GM21737 (cell line): Measurements from ENCODE around the gene MT1G.
"Not testable (repeated sequence)": the region's sequence is repeated elsewhere in the genome, so short reads cannot be mapped to it uniquely, and the experiment has no call there.

Experiments used
- ATAC-seq: cut with Tn5 transposase; IDR thresholded peaks from one replicate; pipeline ENCODE4 v1.9.1; 2021; ENCODE audit warnings: mild to moderate bottlenecking, moderate library complexity; ENCODE audit not compliant: unreplicated experiment

Gene MT1G

DNA sequence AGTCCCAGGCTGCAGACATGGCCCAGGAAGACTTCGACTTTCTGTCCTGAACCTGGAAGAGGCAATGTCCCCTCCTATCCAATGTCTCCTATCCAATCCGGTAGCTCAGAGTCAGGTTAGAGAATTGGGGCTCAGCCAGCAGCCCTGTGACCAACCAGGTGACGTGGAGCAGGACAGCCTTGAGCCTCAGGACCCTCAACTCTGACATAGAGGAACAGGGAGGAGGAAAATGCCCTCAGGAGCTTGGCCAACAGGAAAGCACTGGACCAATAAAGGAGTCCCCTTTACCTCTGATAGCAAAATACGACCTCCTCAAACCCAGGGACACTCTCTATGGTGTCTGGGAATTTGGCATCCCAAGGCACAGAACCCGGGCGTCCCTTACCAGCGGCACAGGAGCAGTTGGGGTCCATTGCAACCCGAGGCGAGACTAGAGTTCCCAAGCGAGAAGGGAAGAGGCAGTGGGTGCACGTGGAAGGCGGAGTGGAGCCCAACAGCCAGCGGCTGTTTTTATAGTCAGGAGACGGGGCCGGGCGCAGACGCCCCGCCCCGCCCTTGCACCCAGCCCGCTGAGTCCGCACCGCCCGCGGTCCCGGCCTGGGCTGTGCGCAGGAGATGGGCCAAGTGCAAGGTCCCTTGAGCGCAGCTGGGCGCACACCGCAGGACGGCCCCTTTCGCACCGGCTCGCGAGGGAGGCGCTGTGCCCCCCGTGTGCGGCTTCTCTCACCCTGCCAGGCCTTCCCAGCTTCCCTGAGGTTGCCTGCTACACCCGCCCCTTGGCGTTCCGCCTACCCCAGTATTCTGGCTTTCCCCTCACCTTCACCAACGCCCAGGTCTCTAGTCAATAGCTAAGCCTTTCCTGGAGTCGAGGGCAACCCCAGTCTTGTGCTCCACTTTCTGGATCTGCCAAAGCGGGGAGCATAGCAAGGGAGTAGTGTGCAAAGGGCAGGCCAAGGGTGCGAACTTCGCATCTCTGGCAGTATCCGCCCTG lies at the start of gene MT1G:
Gene MT1G, minus strand, starts transcription at position 485 of the 991 bp plus-strand sequence. Its CDS starts 72 bp downstream, at position 413.
- ATAC-seq: no peak

DNA sequence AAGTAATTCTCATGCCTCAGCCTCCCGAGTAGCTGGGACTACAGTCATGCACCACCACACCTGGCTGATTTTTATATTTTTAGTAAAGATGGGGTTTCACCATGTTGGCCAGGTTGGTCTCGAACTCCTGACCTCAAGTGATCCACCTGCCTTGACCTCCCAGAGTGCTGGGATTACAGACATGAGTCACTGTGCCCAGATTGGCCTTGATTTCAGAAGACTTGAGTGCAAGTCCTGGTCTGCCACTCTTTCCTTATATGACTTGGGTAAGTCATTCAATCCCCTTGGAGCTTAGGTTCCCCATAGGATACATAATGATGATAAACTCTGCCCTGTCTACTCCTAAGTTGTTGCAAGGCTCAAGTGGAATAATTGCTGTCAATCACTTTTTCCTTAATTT lies 49.7 kb upstream of the MT1G start:
- not testable (repeated sequence) for ATAC-seq

- ATAC-seq: no peak
These were observed 48.9 kb upstream of the MT1G start for GRCh38 chr16:56716761-56717160.

GRCh38 chr16:56715126-56715525 lies 47.3 kb upstream of the MT1G start:
- no peak for ATAC-seq

GRCh38 chr16:56713794-56714193 lies 45.9 kb upstream of the MT1G start:
- ATAC-seq: no peak

GRCh38 chr16:56711862-56712261 lies 44.0 kb upstream of the MT1G start:
- no peak for ATAC-seq

GRCh38 chr16:56710181-56710737 lies 42.4 kb upstream of the MT1G start:
- no peak for ATAC-seq

- no peak for ATAC-seq
These were observed 41.7 kb upstream of the MT1G start for GRCh38 chr16:56709443-56710040.

GRCh38 chr16:56708525-56709442 lies 40.9 kb upstream of the MT1G start:
- ATAC-seq: no peak

- ATAC-seq: no peak
These were observed 35.0 kb upstream of the MT1G start for GRCh38 chr16:56702836-56703235.

DNA sequence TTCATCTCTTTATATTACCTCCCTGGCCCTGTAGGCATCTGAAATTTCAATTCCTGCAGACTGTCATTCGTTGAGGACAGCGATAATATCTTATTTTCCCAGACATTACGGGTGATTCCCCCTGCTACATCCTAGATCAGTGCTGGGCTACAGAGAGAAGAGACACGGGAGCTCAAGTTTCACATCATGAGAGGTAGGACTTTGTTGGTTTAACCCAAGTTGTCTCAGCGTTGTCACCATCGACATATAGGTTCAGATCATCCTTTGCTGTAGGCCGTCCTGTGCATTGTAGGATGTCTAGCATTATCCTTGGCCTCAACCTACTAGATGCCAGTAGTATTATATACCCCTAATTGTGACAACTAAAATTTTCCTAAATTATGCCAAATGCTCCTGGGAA lies 33.7 kb upstream of the MT1G start:
- no peak for ATAC-seq

- ATAC-seq: no peak
These were observed 32.8 kb upstream of the MT1G start for GRCh38 chr16:56700631-56701030.

DNA sequence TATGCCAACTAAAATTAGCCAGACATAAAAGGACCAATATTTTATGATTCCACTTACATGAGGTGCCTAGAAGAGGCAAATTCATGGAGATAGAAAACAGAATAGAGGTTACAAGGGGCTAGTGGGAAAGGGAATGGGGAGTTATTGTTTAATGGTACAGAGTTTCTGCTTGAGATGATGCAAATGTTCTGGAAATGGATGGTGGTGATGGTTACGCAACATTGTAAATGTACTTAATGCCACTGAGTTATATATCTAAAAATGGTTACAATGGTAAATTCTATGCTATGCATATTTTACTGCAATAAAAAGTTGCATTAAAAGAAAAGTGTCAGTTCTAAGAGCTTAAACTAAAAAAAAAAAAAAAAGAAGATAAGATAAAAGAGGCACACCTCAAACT lies 32.3 kb upstream of the MT1G start:
- ATAC-seq: no peak

GRCh38 chr16:56697456-56698155 lies 29.7 kb upstream of the MT1G start:
- ATAC-seq: no peak

DNA sequence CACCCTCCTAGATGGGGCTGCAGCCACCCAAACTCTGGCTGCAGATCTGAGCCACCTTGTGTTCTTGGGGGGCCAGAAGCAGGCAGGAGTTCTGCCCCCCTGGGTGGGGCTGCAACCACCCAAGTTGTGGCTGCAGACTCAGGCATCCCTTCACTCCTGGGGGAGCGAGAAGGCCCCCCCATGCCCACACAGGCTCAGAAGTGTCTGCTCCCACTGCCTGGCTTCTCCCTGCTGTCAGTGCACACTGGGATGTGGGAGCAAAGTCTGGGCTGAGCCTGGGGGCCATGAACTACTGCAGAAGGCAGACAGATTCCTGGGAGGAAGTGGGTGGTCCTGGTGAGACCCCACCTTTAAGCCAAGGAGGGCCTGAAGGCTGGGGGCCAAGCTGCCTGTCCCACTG lies 27.4 kb upstream of the MT1G start:
- no peak for ATAC-seq

DNA sequence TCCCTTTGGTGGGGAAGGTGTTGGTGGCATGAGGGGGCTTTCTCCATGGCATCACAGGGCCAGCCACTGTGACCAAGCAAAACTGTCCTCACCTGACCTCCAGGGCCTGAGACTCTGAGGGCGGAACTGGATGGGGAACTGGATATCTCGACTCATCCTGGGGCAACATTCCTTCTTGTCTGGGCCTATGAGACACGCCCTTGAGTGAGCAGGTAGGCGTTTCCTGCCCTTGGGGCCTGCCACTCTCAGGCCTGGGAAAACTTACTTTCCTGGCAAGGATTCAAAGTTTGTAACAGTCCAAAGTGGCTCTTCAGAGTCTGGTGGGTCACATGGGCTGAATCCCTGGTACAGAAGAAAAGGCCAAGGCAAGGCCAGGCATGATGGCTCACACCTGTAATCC lies 24.0 kb upstream of the MT1G start:
- no peak for ATAC-seq

DNA sequence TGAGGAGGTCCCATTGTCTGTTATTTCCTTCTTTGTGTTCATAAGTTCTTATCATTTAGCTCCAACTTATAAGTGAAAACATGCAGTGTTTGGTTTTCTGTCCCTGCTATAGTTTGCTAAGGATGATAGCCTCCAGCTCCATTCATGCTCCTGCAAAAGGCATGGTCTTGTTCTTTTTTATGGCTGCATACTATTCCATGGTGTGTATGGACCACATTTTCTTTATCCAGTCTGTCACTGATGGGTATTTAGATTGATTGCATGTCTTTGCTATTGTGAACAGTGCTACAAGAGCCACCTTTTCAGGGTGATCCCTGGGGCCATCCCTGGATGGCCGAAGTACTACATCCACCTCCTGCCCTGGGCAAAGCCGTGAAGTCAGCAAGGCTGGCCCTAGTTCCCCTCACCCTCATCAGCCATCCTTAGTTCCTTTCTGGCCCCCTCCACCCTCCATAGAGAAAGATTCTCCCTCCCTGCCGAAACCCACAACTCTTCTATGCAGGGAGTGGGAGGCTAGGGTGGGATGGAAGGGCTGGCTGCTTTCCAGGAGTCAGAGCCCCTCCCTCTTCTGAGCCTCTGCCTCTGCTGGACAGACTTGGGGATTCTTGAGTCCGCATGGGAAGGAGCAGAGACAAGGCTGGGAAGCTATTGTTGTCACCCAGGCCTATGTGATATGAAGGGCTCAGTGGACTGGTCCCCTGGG lies 22.7 kb upstream of the MT1G start:
- ATAC-seq: no peak

- ATAC-seq: no peak
These were observed 21.3 kb upstream of the MT1G start for GRCh38 chr16:56689171-56689570.

GRCh38 chr16:56688762-56689161 lies 20.9 kb upstream of the MT1G start:
- ATAC-seq: no peak

- ATAC-seq: no peak
These were observed 18.9 kb upstream of the MT1G start for GRCh38 chr16:56686758-56687157.
